ENCODE data around the gene KCNQ2.
"Not testable (repeated sequence)": the region's sequence is repeated elsewhere in the genome, so short reads cannot be mapped to it uniquely, and the experiment has no call there.

The KCNQ2 gene

DNA sequence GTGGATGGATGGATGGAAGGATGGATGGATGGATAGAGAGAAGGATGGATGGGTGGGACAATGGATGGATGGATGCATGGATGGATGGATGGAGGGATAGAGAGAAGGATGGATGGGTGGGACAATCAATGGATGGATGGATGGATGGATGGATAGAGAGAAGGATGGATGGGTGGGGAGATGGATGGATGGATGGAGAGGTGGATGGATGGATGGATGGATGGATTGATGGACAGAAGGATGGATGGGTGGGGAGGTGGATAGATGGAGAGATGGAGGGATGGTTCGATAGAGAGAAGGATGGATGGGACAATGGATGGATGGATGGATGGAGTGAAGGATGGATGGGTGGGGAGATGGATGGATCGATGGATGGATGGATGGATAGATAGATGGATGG, 20.1 kb upstream of the KCNQ2 start:
- in situ Hi-C loops (cut with MboI; ENCODE audit: low pct_unique_long_range_greater_than_20kb, low sequenced_read_pairs): no loop called here
- no peak for DNase-seq

GRCh38 chr20:63491635-63492230, 19.3 kb upstream of the KCNQ2 start:
- DNase-seq: no peak
- in situ Hi-C loops (cut with MboI; ENCODE audit: low pct_unique_long_range_greater_than_20kb, low sequenced_read_pairs): no loop called here

DNA sequence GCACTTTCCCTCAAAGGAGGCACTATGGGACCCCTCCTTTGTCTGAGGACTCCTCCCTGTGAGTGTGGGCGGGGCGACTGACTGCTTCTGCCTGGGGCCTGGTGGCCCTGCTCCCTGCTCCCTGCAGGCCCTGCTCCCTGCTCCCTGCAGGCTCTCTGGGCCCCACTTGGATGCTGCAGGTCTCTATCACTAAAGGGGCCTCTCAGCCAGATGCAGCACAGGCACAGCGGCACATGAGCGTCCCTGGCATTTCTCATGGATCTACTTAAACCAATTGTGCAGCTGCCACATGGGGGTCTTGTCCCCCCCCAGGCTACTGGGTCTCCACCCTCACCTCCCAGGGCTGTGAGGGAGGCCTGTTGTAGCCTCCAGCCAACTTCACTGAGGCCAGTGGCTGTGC, 18.6 kb upstream of the KCNQ2 start:
- no peak for DNase-seq
- in situ Hi-C loops (cut with MboI; ENCODE audit: low pct_unique_long_range_greater_than_20kb, low sequenced_read_pairs): no loop called here

DNA sequence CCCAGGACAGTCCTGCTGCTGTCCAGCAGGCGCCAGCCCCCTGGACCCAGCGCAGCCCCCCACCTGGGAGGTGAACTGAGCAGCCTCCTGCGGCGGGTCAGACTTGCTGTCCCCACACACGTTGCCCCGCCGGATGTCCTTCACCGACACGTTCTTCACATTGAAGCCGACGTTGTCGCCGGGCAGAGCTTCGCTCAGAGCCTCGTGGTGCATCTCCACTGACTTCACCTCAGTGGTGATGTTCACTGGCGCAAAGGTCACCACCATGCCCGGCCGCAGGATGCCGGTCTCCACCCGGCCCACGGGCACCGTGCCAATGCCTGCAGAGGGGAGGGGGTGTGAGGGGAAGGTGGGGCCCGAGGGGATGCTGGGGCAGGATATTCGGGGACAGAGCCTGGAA, 18.0 kb upstream of the KCNQ2 start:
- in situ Hi-C loops (cut with MboI; ENCODE audit: low pct_unique_long_range_greater_than_20kb, low sequenced_read_pairs): no loop called here

DNA sequence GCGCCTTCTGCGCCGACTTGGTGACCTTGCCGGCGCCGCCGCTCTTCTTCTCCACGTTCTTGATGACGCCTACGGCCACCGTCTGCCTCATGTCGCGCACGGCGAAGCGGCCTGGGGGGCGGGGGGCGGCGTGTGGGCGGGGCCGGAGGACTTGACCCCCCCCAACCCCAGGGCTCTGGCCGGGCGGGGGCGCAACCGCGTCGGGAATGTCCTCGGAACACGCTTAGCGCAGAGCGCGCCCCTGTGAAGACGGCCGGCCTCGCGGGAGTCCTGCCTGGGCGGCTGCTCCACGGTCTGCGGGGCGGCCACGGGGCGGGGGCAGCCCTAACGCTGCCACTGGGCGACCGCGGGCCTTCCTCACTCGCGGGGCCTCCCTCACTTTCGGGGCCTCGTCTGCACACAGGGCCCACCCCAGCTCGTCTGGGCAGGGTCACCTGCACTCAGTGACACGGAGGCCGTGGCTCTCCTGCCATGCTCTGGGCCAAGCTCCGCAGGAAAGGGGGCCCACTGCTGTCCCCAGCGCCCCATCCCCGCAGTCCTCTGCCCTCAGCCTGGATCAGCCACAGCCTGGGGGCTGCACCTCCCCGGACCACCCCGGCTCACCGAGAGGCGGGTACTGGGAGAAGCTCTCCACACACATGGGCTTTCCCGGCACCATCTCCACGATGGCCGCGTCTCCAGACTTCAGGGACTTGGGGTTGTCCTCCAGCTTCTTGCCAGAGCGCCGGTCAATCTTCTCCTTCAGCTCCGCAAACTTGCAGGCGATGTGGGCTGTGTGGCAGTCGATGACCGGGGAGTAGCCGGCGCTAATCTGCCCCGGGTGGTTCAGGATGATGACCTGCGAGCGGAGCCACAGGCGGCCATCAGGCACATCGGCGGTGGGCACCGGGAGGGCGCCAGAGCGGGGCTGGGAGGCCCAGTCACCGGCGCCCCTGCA, 16.1 kb upstream of the KCNQ2 start:
- DNase-seq: no peak

More for the DNA sequence above, 18.0 kb upstream of the KCNQ2 start:
- no peak for DNase-seq

DNA sequence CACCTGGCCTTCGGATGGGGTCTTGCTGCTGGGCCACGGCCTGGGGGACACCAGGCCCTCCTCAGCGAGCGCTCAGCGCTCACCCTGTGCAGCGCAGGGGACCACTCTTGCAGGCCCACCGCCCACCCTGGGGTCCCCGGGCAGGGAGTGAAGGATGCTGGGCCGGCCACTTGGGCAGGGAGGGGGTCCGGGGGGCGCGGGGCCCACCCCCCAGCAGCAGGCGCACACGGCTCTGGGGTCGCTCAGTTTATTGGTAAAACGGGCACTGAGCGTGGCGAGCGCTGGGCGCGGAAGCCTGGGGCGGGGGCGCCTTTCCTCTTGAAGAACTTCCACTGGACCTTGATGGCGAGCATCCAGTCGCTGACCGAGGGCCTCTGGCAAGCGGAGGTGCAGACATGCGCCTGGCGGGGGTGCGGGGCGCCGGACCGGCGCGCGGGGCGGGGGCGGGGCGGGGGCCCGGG, 15.4 kb upstream of the KCNQ2 start:
- in situ Hi-C loops (cut with MboI; ENCODE audit: low pct_unique_long_range_greater_than_20kb, low sequenced_read_pairs): no loop called here
- DNase-seq: no peak

More for the DNA sequence above, 16.1 kb upstream of the KCNQ2 start:
- in situ Hi-C loops (cut with MboI; ENCODE audit: low pct_unique_long_range_greater_than_20kb, low sequenced_read_pairs): no loop called here

DNA sequence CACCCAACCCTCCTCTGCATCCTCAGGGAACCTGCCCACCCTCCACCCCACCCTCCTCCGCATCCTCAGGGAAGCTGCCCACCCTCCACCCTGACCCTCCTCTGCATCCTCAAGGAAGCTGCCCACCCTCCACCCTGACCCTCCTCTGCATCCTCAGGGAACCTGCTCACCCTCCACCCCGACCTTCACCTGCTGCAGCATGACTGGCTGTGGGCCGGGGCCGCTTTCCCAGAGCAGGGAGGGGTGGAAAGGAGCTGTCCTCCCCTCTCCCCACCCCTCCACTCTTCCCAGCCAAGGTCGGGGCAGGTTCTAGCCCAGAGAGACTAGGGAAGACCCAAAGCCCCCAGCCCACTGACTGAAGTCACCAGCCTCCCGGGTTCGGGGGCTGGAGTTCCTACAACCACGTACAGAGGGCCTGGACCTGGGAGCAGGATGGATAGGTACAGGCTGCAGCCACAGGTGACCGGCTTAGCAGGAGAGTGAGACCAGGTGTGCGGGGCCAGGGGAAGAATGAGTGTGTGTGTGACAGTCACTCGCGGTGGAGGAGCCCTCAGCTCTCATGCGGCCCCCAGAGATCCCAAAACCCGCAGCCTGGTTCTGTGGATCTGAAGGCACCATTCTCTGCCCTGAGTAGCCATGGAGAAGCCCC, 14.8 kb upstream of the KCNQ2 start:
- in situ Hi-C loops (cut with MboI; ENCODE audit: low pct_unique_long_range_greater_than_20kb, low sequenced_read_pairs): no loop called here

GRCh38 chr20:63486300-63486855, 13.9 kb upstream of the KCNQ2 start:
- DNase-seq: no peak
- in situ Hi-C loops (cut with MboI; ENCODE audit: low pct_unique_long_range_greater_than_20kb, low sequenced_read_pairs): no loop called here

More for the DNA sequence above, 14.8 kb upstream of the KCNQ2 start:
- no peak for DNase-seq

DNA sequence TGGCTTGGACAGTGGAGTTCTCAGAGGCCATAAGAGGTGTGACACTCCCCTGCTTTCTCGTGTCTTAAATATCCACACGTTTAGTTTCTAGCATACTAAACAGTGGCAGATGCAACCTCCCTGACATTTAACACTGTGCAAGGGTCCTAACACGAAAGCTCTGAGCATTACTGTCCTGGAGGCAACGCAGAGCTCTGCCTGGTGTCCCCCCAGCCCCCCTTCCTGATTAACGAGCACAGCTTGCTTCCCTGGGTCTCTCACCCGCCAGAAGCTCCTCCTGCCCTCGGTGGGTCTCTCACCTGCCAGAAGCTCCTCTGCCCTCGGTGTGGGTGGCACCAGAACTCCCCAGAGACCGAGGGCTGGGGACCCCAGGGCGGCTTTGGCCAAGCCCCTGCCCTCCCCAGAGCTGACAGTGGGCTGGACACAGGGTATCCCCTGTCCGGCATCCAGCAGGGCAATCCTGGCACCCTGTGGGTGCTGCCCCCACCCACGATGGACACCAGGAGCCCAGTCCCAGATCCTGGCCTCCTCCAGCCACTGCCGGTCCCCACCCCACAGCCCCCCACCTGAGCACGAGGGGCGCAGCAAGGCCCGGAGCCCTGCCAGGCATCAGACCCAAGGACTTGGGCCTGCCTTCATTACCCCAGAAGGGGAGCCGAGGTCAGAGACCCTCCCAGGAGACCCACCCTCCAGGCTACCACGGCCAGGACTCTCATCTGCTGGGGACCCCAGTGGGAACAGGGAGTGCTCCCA, 12.4 kb upstream of the KCNQ2 start:
- in situ Hi-C loops (cut with MboI; ENCODE audit: low pct_unique_long_range_greater_than_20kb, low sequenced_read_pairs): no loop called here
- no peak for DNase-seq

- DNase-seq: no peak
- in situ Hi-C loops (cut with MboI; ENCODE audit: low pct_unique_long_range_greater_than_20kb, low sequenced_read_pairs): no loop called here
Measured at GRCh38 chr20:63484236-63484635, 11.8 kb upstream of the KCNQ2 start.

DNA sequence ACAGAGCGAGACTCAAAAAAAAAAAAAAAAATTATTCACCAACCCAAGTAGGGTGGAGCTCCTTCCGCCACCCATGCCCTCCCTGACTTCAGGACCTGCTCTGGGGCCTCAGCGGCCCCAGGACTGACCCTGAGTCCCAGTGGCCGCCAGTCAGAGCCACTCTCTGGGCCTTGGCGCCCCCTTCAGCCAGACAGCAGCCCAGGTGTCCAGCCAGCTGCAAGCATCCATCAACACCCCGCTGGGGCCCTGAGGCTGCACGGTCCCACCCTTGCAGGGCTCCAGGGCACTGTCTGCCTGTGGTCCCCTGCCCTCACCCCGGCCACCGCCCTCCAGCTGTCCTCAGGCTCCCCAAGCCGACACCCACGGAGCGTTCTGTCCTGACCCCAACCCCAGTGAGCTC, 11.4 kb upstream of the KCNQ2 start:
- DNase-seq: no peak
- in situ Hi-C loops (cut with MboI; ENCODE audit: low pct_unique_long_range_greater_than_20kb, low sequenced_read_pairs): no loop called here

DNA sequence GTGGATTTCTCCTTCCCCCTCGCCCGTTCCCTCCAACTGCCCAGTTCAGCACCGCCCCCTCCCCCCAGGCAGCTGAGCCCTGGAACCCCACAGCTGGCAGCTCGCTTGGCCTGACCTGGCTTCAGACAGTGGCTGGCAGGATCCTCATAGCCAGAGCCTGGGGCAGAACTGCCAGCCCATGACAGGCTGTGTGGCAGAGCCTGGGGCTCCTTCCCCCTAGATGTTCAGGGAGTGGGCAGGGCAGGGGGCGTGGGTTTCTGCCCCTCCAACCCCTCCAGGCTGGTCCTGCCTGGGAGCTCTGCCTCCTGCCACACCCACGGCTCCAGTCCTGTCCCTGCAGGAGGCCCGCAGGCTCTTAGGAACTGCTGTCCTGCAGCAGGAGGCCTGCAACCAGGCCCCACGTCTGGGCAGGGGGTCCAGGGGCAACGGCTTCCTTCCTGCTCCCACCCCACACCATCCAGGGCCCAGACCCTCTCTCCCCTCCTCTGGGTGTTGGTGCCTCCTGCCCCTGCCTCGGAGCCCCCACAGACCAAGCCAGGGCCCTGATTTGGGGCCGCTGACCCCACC, 9.6 kb upstream of the KCNQ2 start:
- in situ Hi-C loops (cut with MboI; ENCODE audit: low pct_unique_long_range_greater_than_20kb, low sequenced_read_pairs): no loop called here

GRCh38 chr20:63481503-63481902, 9.0 kb upstream of the KCNQ2 start:
- DNase-seq: no peak
- in situ Hi-C loops (cut with MboI; ENCODE audit: low pct_unique_long_range_greater_than_20kb, low sequenced_read_pairs): no loop called here

More for the DNA sequence above, 9.6 kb upstream of the KCNQ2 start:
- DNase-seq: no peak

DNA sequence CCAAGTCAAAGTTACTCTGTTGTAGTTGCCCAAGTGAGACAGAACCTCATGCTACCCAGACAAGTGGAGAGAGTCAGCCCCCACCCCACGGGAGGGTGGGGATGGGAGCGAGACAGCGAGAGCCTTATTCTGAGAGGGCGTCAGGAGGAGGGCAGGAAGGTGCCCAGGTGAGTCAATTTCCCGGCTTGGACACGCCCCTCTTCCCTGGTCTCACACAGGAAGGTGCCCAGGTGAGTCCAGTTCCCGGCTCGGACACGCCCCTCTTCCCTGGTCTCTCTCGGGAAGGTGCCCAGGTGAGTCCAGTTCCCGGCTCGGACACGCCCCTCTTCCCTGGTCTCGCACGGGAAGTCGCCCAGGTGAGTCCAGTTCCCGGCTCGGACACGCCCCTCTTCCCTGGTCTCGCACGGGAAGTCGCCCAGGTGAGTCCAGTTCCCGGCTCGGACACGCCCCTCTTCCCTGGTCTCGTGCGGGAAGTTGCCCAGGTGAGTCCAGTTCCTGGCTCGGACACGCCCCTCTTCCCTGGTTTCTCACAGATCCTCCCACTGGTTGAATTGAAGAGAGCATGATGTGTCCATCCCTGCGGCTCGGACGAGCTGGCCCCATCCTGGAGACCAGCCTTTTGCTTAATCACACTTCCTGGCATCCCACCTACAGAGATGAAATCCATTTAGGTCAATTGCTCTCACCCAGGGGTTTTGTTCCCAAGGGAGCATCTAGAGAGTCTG, 7.4 kb upstream of the KCNQ2 start:
- DNase-seq; in situ Hi-C loops (cut with MboI; ENCODE audit: low pct_unique_long_range_greater_than_20kb, low sequenced_read_pairs): not testable (repeated sequence)

GRCh38 chr20:63478346-63479302, 6.2 kb upstream of the KCNQ2 start:
- in situ Hi-C loops (cut with MboI; ENCODE audit: low pct_unique_long_range_greater_than_20kb, low sequenced_read_pairs): no loop called here

GRCh38 chr20:63477944-63478343, 5.5 kb upstream of the KCNQ2 start:
- in situ Hi-C loops (cut with MboI; ENCODE audit: low pct_unique_long_range_greater_than_20kb, low sequenced_read_pairs): no loop called here
- DNase-seq: no peak

More at GRCh38 chr20:63478346-63479302, 6.2 kb upstream of the KCNQ2 start:
- no peak for DNase-seq

DNA sequence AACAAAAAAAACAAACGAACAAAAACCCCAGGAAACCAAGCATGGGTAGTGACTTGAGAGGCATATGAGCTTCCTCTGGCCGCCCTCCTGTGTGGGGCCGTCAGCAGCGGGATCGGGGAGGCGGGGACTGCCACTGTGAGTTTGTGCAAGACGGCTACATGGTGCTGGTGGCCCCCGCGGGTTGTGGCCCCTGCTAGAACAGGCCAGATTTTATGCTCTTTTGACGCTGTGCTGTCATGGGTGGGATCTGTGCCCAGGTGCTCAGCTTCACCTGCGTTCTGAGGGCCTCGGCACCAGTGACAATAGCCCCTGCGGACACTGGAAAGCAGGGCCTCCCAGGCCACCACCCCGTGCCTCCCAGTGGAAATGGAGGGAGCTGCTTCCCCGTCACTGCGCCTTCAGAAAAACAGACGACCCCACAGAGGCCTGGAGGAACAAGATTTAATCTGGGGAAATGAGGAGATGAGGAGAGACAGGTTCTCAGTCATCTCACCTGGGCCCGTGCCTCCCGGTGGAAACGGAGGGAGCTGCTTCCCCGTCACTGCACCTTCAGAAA, 4.7 kb upstream of the KCNQ2 start:
- in situ Hi-C loops (cut with MboI; ENCODE audit: low pct_unique_long_range_greater_than_20kb, low sequenced_read_pairs): no loop called here
- no peak for DNase-seq

Measured in KBM-7 (cell line).